NCI-H1048 (cell line): ENCODE results near the gene LCN1.

Experiments
- DNase-seq: peaks from one replicate; lab custom pipeline; 2025; lab: John Stamatoyannopoulos, UW

The LCN1 gene

GRCh38 chr9:135488527-135488926 is 32.7 kb upstream of the LCN1 start:
- DNase-seq: no peak

GRCh38 chr9:135489188-135489906 is 31.9 kb upstream of the LCN1 start:
- DNase-seq: no peak

- no peak for DNase-seq
Observed at GRCh38 chr9:135490166-135490870, 30.9 kb upstream of the LCN1 start.

- no peak for DNase-seq
Observed at GRCh38 chr9:135490980-135491464, 30.2 kb upstream of the LCN1 start.

- DNase-seq: no peak
Observed at GRCh38 chr9:135491764-135492163, 29.5 kb upstream of the LCN1 start.

- no peak for DNase-seq
Observed at GRCh38 chr9:135492886-135493669, 28.2 kb upstream of the LCN1 start.

- DNase-seq: no peak
Observed at GRCh38 chr9:135494791-135495559, 26.3 kb upstream of the LCN1 start.

GRCh38 chr9:135498381-135499126 is 22.7 kb upstream of the LCN1 start:
- no peak for DNase-seq

GRCh38 chr9:135499326-135500070 is 21.7 kb upstream of the LCN1 start:
- peak; percentile 3 for DNase-seq

GRCh38 chr9:135500071-135500524 is 21.1 kb upstream of the LCN1 start:
- no peak for DNase-seq

GRCh38 chr9:135500525-135501260 is 20.5 kb upstream of the LCN1 start, which contains the start of gene MRPS2:
Gene MRPS2, plus strand, starts transcription at chr9:135500682. Its CDS starts 29 bp downstream, at chr9:135500711.
- DNase-seq: peak; percentile 81

- no peak for DNase-seq
Observed at GRCh38 chr9:135501261-135502167, 19.7 kb upstream of the LCN1 start.

- DNase-seq: no peak
Observed at GRCh38 chr9:135502168-135502872, 18.9 kb upstream of the LCN1 start.

- DNase-seq: no peak
Observed at GRCh38 chr9:135502873-135503321, 18.3 kb upstream of the LCN1 start.

GRCh38 chr9:135503371-135504261 is 17.6 kb upstream of the LCN1 start:
- DNase-seq: no peak
